Measurements from ENCODE around the gene CDC34.
A peak's percentile ranks its signal among the peaks of the same experiment; 100 is the strongest.

CDC34 gene, protein sequence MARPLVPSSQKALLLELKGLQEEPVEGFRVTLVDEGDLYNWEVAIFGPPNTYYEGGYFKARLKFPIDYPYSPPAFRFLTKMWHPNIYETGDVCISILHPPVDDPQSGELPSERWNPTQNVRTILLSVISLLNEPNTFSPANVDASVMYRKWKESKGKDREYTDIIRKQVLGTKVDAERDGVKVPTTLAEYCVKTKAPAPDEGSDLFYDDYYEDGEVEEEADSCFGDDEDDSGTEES

DNA sequence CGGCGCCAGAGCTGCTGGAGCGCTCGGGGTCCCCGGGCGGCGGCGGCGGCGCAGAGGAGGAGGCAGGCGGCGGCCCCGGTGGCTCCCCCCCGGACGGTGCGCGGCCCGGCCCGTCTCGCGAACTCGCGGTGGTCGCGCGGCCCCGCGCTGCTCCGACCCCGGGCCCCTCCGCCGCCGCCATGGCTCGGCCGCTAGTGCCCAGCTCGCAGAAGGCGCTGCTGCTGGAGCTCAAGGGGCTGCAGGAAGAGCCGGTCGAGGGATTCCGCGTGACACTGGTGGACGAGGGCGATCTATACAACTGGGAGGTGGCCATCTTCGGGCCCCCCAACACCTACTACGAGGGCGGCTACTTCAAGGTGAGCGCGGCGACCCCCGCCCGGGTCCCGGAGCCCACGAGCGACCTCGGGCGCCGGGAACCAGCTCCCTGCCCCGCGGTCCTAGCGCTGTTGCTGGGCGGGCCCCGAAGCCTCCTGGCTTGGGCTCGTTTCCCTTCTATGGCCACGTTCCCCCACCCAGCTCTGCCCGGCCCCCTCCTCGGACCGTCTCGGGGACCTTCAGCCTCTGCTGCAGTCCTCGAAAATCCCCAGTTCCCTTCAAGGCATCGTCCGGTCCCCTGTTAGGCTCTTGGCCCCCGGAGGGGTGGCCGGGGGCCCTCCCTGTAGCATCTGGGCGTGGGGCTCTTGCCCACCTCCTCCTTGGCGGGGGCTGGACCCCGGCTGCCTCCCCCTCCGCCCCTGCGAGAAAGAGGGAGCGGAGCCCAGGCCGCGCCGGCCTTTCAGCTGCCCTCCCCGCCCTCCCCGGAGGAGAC, at the start of gene CDC34:
TSS of gene CDC34 (plus strand) at position 8 of the 808 bp plus-strand sequence. CDS start at position 180, 172 bp downstream.
- TF ChIP-seq TAF1 (IDR thresholded peaks at IDR 0.05; ENCODE audit: low read depth) (peak; percentile 44; the same call in 1 of the 2 replicates), EP300 (IDR thresholded peaks at IDR 0.05; ENCODE audit: borderline replicate concordance) (no peak), ZBTB7A (IDR thresholded peaks at IDR 0.05; ENCODE audit: low read depth) (peak; percentile 88), TEAD4 (IDR thresholded peaks at IDR 0.05) (no peak), EGR1 (IDR thresholded peaks at IDR 0.05) (no peak), YY1 (IDR thresholded peaks at IDR 0.05; ENCODE audit: low read depth) (0 out of 2 replicates have a peak, but pooled peaks have one; percentile 6), FOXM1 (IDR thresholded peaks at IDR 0.05; ENCODE audit: borderline replicate concordance, low read depth) (no peak)
- TF ChIP-seq, protein P1, sequence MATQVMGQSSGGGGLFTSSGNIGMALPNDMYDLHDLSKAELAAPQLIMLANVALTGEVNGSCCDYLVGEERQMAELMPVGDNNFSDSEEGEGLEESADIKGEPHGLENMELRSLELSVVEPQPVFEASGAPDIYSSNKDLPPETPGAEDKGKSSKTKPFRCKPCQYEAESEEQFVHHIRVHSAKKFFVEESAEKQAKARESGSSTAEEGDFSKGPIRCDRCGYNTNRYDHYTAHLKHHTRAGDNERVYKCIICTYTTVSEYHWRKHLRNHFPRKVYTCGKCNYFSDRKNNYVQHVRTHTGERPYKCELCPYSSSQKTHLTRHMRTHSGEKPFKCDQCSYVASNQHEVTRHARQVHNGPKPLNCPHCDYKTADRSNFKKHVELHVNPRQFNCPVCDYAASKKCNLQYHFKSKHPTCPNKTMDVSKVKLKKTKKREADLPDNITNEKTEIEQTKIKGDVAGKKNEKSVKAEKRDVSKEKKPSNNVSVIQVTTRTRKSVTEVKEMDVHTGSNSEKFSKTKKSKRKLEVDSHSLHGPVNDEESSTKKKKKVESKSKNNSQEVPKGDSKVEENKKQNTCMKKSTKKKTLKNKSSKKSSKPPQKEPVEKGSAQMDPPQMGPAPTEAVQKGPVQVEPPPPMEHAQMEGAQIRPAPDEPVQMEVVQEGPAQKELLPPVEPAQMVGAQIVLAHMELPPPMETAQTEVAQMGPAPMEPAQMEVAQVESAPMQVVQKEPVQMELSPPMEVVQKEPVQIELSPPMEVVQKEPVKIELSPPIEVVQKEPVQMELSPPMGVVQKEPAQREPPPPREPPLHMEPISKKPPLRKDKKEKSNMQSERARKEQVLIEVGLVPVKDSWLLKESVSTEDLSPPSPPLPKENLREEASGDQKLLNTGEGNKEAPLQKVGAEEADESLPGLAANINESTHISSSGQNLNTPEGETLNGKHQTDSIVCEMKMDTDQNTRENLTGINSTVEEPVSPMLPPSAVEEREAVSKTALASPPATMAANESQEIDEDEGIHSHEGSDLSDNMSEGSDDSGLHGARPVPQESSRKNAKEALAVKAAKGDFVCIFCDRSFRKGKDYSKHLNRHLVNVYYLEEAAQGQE (IDR thresholded peaks at IDR 0.05; ENCODE audit: low read depth), result no peak

DNA sequence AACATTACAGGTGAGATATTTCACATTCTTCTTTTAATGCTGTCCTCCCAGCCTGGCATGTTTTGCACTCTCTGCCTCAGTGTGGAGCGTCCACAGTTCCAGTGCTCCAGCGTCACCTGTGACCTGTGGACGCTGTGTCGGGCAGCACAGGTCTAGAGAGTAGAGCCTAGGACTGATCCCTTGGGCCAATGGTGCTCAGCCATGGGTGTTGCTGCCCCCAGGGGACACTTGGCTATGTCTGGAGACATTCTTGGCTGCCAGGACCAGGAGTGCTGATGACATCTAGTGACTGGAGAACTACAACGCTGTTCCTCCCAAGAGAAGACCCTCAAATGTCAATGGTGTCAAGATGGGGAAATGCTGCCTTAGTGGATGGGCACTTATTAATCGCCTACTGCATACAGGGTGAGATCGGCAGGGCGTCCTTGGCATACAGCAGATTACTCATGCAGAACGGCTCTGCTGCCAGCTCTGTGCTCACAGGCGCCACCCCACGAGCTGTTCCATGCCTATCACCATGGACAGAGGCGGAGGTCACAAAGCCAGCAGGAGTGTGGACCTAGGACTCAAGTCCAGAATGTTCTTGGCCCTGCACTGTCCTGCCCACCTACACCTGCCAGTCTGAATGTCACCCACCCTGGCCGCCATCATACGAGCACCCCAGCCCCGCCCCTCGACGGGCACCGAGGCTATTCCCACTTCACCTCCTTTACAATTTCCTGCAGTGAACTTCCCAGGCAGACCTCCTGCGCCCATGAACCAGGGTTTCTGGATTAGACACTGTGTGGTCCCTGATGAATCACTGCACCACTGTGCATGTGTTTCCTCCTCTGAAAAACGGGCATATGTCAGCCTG, 49.1 kb upstream of the CDC34 start:
- TF ChIP-seq, protein P2, sequence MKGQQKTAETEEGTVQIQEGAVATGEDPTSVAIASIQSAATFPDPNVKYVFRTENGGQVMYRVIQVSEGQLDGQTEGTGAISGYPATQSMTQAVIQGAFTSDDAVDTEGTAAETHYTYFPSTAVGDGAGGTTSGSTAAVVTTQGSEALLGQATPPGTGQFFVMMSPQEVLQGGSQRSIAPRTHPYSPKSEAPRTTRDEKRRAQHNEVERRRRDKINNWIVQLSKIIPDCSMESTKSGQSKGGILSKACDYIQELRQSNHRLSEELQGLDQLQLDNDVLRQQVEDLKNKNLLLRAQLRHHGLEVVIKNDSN (IDR thresholded peaks at IDR 0.05), result no peak
- TF ChIP-seq TCF12 (IDR thresholded peaks at IDR 0.05; ENCODE audit: low read depth), result no peak
- TF ChIP-seq CEBPB (IDR thresholded peaks at IDR 0.05), result no peak
- TF ChIP-seq, protein P1 (IDR thresholded peaks at IDR 0.05; ENCODE audit: low read depth), result peak; percentile 74
- peak; percentile 20; the same call in 1 of the 2 replicates for TF ChIP-seq RAD21 (IDR thresholded peaks at IDR 0.05; ENCODE audit: low read depth)
- no peak for TF ChIP-seq TAF1 (IDR thresholded peaks at IDR 0.05; ENCODE audit: low read depth)
- TF ChIP-seq NFIC (IDR thresholded peaks at IDR 0.05), result no peak
- no peak for TF ChIP-seq ZBTB7A (IDR thresholded peaks at IDR 0.05; ENCODE audit: low read depth)

DNA sequence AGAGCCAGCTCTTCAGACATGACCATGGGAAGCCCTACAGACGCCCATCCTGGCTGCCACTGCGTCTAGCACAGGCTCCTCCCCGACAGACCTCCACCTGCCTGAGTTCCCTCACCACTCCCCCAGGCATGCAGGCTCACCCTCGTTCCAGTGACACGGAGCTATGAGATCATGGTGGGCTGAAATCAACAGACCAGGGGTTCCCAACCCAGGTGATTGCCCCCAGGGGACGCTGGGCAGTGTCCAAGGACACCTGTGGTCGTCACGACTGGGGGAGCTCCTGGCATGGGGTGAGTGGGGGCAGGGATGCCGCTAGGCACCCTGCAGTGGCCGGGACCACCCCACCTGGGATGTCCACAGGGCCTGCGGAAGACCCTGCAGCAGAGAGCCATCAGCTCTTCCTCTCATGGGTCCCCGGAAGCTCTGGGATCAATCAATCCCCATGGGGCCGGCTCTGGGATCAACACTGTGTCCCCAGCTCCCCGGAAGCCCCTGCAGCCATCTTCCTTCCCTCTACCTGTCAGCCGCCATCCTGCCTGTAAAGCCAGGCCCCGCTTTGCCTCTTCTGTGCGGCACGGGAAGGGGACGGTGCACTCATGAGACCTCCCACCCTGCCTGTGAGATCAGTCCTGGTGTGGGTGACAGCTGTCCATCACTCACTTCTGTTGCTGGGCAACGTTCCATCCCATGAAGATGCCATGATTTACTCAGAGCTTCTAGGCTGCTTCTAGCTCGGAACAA, 48.1 kb upstream of the CDC34 start:
- TF ChIP-seq EP300 (IDR thresholded peaks at IDR 0.05; ENCODE audit: borderline replicate concordance), result no peak
- no peak for TF ChIP-seq EGR1 (IDR thresholded peaks at IDR 0.05)
- TF ChIP-seq, protein P3, sequence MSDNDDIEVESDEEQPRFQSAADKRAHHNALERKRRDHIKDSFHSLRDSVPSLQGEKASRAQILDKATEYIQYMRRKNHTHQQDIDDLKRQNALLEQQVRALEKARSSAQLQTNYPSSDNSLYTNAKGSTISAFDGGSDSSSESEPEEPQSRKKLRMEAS (IDR thresholded peaks at IDR 0.05), result no peak
- TF ChIP-seq TCF12 (IDR thresholded peaks at IDR 0.05; ENCODE audit: low read depth), result no peak
- no peak for TF ChIP-seq YY1 (IDR thresholded peaks at IDR 0.05; ENCODE audit: low read depth)
- TF ChIP-seq CEBPB (IDR thresholded peaks at IDR 0.05), result no peak
- no peak for TF ChIP-seq CREB1 (IDR thresholded peaks at IDR 0.05; ENCODE audit: low read depth)
- no peak for TF ChIP-seq RAD21 (IDR thresholded peaks at IDR 0.05; ENCODE audit: low read depth)
- TF ChIP-seq TAF1 (IDR thresholded peaks at IDR 0.05; ENCODE audit: low read depth), result no peak
- no peak for TF ChIP-seq FOXM1 (IDR thresholded peaks at IDR 0.05; ENCODE audit: borderline replicate concordance, low read depth)
- TF ChIP-seq, protein P2 (IDR thresholded peaks at IDR 0.05), result no peak
- no peak for TF ChIP-seq TEAD4 (IDR thresholded peaks at IDR 0.05)
- TF ChIP-seq ZBTB7A (IDR thresholded peaks at IDR 0.05; ENCODE audit: low read depth), result no peak
- no peak for TF ChIP-seq NFIC (IDR thresholded peaks at IDR 0.05)
- TF ChIP-seq, protein P1 (IDR thresholded peaks at IDR 0.05; ENCODE audit: low read depth), result no peak
